Measurements from ENCODE around the gene ZC3H12C. TPM values are rescaled to one million over a fixed set of nuclear protein-coding genes. Genes with fewer than 3 reads are reported as not detected.

ZC3H12C gene
- total RNA-seq, 1 donor from 2014 or later: 9.7 TPM

DNA sequence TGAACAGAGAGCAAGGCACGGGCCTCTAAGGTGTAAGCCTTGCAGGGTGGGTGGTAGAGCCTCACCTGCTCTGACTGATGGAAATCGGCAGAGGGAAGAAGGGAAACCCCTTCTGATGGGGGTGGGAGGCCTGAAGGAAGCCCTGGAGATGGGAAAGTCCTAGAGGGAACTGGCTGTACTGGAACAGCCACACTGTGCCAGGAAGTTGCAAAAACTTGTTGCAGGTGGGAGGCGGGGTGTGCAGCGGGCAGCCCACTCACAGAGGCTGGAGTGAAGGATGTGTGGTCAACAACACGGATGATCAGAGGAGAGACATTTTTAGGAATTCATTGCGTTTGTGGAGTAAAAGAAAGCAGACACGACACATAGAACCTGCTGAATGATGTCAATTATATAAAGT, 91.3 kb downstream of the ZC3H12C start:
- Mint-ChIP-seq H3K36me3 (ENCODE audit: unreplicated experiment) (no peaks in the 10 kb centered on the region), H3K4me1 (ENCODE audit: unreplicated experiment) (peaks cover 14% of the 10 kb centered on the region), H3K27me3 (ENCODE audit: unreplicated experiment) (no peaks in the 10 kb centered on the region), H3K27ac (ENCODE audit: unreplicated experiment) (no peak overlapping the region), H3K4me3 (ENCODE audit: unreplicated experiment) (no peak overlapping the region), H3K9me3 (ENCODE audit: unreplicated experiment) (no peaks in the 10 kb centered on the region)
- TF ChIP-seq, protein P1, sequence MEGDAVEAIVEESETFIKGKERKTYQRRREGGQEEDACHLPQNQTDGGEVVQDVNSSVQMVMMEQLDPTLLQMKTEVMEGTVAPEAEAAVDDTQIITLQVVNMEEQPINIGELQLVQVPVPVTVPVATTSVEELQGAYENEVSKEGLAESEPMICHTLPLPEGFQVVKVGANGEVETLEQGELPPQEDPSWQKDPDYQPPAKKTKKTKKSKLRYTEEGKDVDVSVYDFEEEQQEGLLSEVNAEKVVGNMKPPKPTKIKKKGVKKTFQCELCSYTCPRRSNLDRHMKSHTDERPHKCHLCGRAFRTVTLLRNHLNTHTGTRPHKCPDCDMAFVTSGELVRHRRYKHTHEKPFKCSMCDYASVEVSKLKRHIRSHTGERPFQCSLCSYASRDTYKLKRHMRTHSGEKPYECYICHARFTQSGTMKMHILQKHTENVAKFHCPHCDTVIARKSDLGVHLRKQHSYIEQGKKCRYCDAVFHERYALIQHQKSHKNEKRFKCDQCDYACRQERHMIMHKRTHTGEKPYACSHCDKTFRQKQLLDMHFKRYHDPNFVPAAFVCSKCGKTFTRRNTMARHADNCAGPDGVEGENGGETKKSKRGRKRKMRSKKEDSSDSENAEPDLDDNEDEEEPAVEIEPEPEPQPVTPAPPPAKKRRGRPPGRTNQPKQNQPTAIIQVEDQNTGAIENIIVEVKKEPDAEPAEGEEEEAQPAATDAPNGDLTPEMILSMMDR (IDR thresholded peaks at IDR 0.05): no peak
- DNase-seq (ENCODE audit: extremely low spot score, unreplicated experiment): no peak

DNA sequence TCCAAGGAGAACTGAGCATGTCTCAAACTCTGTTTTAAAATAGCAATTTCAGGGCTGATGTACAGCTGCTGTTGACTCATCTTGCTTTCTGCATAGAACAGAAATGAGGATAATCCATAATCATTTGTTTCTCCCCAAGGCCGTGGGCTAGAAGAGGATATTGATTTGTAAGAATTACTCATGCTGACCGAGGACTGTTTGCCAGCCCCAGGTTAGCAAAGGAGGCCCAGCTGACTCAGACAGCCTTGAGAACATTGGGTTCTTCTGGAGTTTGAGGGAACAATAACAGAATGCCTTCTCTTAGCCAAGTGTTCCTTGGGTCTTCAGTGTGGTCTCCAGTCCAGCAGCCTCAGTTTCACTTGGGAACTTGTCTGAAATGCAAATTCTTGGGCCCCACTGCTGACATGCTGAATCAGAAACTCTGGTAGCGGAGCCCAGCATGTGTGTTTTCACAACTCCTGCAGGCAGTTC, 92.0 kb downstream of the ZC3H12C start:
- TF ChIP-seq, protein P1 (IDR thresholded peaks at IDR 0.05): no peak
- no peak overlapping the region for H3K27ac Mint-ChIP-seq (ENCODE audit: unreplicated experiment)
- no peaks in the 10 kb centered on the region for H3K36me3 Mint-ChIP-seq (ENCODE audit: unreplicated experiment)
- no peak for DNase-seq (ENCODE audit: extremely low spot score, unreplicated experiment)
- no peak overlapping the region for H3K4me3 Mint-ChIP-seq (ENCODE audit: unreplicated experiment)
- no peaks in the 10 kb centered on the region for H3K27me3 Mint-ChIP-seq (ENCODE audit: unreplicated experiment)
- H3K9me3 Mint-ChIP-seq (ENCODE audit: unreplicated experiment): no peaks in the 10 kb centered on the region
- peaks cover 14% of the 10 kb centered on the region for H3K4me1 Mint-ChIP-seq (ENCODE audit: unreplicated experiment)

DNA sequence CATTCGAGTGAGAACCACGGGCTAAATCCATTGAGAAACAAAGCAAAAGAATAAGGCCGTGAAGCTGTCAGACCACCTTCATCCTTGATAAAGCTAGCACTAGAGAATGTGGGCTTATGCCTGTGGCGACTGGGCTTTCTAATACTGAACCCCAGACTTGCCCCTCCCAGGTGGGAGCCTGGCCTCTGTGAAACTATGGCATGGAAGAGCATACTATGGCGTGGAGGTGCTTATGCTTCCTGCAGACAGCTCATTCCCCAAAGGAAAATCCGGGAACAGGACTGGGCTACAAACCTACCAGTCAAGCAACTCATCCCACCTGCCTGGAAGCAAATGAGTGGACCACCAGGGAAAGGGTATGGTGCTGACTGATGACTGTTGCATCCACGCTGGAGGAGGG, 92.4 kb downstream of the ZC3H12C start:
- Mint-ChIP-seq H3K36me3 (ENCODE audit: unreplicated experiment) (no peaks in the 10 kb centered on the region), H3K27ac (ENCODE audit: unreplicated experiment) (no peak overlapping the region), H3K9me3 (ENCODE audit: unreplicated experiment) (no peaks in the 10 kb centered on the region), H3K27me3 (ENCODE audit: unreplicated experiment) (no peaks in the 10 kb centered on the region), H3K4me3 (ENCODE audit: unreplicated experiment) (no peak overlapping the region), H3K4me1 (ENCODE audit: unreplicated experiment) (peaks cover 14% of the 10 kb centered on the region)
- TF ChIP-seq, protein P1 (IDR thresholded peaks at IDR 0.05): no peak
- no peak for DNase-seq (ENCODE audit: extremely low spot score, unreplicated experiment)

DNA sequence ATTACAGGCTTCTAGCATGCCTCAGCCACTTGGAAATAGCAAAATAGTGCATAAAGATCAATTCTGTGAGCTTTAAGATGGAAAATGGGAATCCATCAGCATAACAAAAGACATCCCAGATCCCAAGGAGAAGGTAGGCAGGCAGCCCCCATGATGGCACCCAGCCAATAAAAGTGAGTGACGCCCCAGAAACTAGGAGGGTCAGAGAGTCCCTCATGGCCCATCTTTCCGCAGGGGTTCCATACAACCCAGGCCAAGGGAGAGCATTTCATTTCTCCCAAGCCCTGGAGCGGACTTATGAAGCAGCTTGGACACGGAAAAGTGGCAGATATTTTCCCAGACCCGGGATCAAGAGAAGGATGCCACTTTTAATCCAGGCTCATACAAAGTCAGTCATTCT, 93.3 kb downstream of the ZC3H12C start:
- Mint-ChIP-seq H3K27ac (ENCODE audit: unreplicated experiment) (no peak overlapping the region), H3K4me3 (ENCODE audit: unreplicated experiment) (no peak overlapping the region), H3K36me3 (ENCODE audit: unreplicated experiment) (no peaks in the 10 kb centered on the region), H3K4me1 (ENCODE audit: unreplicated experiment) (peaks cover 14% of the 10 kb centered on the region), H3K27me3 (ENCODE audit: unreplicated experiment) (no peaks in the 10 kb centered on the region), H3K9me3 (ENCODE audit: unreplicated experiment) (no peaks in the 10 kb centered on the region)
- DNase-seq (ENCODE audit: extremely low spot score, unreplicated experiment): no peak
- TF ChIP-seq, protein P1 (IDR thresholded peaks at IDR 0.05): no peak

DNA sequence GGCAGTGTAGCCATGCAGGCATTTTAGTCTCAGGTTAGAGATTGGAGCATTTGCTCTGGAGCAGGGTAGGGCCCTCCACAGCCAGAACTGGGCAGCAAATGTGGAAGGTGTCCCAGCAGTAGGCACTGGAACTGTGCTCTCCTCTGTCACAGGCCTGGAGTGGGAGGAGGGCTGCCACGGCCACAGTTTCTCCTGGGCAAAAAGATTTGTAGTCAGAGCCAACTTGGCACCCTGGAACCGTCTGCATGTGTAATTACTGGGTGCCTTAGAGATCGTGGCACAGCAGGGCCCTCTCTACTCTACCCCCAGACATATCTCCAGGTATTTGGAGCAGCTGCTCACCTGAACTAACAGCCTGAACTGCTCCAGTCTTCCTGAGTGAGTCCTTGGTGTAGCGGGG, 93.7 kb downstream of the ZC3H12C start:
- H3K27me3 Mint-ChIP-seq (ENCODE audit: unreplicated experiment): no peaks in the 10 kb centered on the region
- TF ChIP-seq, protein P1 (IDR thresholded peaks at IDR 0.05): no peak
- no peak overlapping the region for H3K4me3 Mint-ChIP-seq (ENCODE audit: unreplicated experiment)
- DNase-seq (ENCODE audit: extremely low spot score, unreplicated experiment): no peak
- peaks cover 14% of the 10 kb centered on the region for H3K4me1 Mint-ChIP-seq (ENCODE audit: unreplicated experiment)
- peaks cover under 1% of the 10 kb centered on the region for H3K36me3 Mint-ChIP-seq (ENCODE audit: unreplicated experiment)
- no peak overlapping the region for H3K27ac Mint-ChIP-seq (ENCODE audit: unreplicated experiment)
- peaks cover 2% of the 10 kb centered on the region for H3K9me3 Mint-ChIP-seq (ENCODE audit: unreplicated experiment)

Measured in osteocyte (in vitro differentiated cells).